GM21367 (cell line): ENCODE measurements around the gene FNIP2.
A peak's percentile ranks its signal among the peaks of the same experiment; 100 is the strongest.

Experiments used
- ATAC-seq: cut with Tn5 transposase; IDR thresholded peaks from one replicate; pipeline ENCODE4 v1.9.1; 2021; ENCODE audit not compliant: unreplicated experiment

Gene FNIP2

GRCh38 chr4:158835226-158836001 lies 66.6 kb downstream of the FNIP2 start:
- no peak for ATAC-seq

- ATAC-seq: no peak
Observed at GRCh38 chr4:158836002-158836369, 67.2 kb downstream of the FNIP2 start.

- ATAC-seq: no peak
Observed at GRCh38 chr4:158836828-158837449, 68.1 kb downstream of the FNIP2 start.

GRCh38 chr4:158837527-158838141 lies 68.8 kb downstream of the FNIP2 start:
- ATAC-seq: no peak

- ATAC-seq: no peak
Observed at GRCh38 chr4:158840131-158840530, 71.3 kb downstream of the FNIP2 start.

GRCh38 chr4:158841540-158841939 lies 72.7 kb downstream of the FNIP2 start:
- ATAC-seq: no peak

GRCh38 chr4:158845311-158846041 lies 76.7 kb downstream of the FNIP2 start:
- ATAC-seq: no peak

GRCh38 chr4:158847535-158847934 lies 78.7 kb downstream of the FNIP2 start:
- no peak for ATAC-seq

- no peak for ATAC-seq
Observed at GRCh38 chr4:158849681-158850080, 80.9 kb downstream of the FNIP2 start.

- no peak for ATAC-seq
Observed at GRCh38 chr4:158850371-158850770, 81.5 kb downstream of the FNIP2 start.

GRCh38 chr4:158850800-158851644 lies 82.2 kb downstream of the FNIP2 start:
- no peak for ATAC-seq

- ATAC-seq: no peak
Observed at GRCh38 chr4:158854236-158854635, 85.4 kb downstream of the FNIP2 start.

GRCh38 chr4:158856852-158857251 lies 88.0 kb downstream of the FNIP2 start:
- ATAC-seq: peak; percentile 61

GRCh38 chr4:158857951-158858350 lies 89.1 kb downstream of the FNIP2 start:
- no peak for ATAC-seq

- no peak for ATAC-seq
Observed at GRCh38 chr4:158858410-158859199, 89.8 kb downstream of the FNIP2 start.

- ATAC-seq: no peak
Observed at GRCh38 chr4:158859661-158860060, 90.8 kb downstream of the FNIP2 start.

GRCh38 chr4:158860856-158861255 lies 92.0 kb downstream of the FNIP2 start:
- ATAC-seq: peak; percentile 73

- ATAC-seq: peak; percentile 51
Observed at GRCh38 chr4:158861281-158861680, 92.5 kb downstream of the FNIP2 start.

GRCh38 chr4:158861766-158862165 lies 92.9 kb downstream of the FNIP2 start:
- no peak for ATAC-seq

GRCh38 chr4:158863296-158863695 lies 94.5 kb downstream of the FNIP2 start:
- no peak for ATAC-seq
